ENCODE results near the gene EEF2K.

Gene EEF2K

DNA sequence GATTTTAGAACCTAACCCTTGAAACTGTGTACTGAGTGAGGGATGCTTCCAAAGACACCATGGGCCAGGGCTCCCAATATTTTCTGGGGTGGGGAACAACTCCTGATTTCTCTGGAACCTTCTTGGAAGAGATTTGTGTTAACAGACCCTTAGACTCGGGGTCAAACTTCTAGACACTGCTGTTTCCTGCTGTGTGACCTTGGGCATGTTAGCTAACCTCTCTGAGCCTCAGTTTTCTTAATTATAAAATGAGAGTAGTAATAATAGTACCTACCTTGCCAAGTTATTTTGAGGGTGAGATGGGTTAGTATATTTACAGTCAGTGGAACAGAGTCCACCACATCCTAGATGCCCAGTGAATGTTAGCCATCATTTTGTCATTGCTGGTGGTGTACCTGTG is 109.9 kb downstream of the EEF2K start:
- no peak for DNase-seq (ENCODE audit: low read depth, low spot score)

DNA sequence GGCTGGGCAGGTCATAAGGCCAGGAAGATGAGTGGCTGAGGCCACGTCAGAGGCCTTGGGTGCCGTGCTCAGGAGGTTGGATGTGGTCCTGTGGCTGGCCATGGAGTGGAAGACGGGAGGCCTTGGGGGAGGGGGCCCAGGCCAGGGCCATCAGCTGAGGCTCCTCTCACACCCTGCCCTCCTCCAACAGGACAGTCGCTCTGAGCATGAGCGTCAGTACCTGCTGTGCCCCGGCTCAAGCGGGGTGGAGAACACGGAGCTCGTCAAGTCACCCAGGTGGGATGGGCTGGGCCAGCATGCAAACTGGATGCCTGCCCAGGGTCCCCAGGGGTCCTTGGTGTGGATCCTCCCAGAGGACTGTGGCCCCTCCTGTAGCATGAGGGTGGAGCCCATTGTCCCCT is 110.3 kb downstream of the EEF2K start:
- DNase-seq (ENCODE audit: low read depth, low spot score): no peak

DNA sequence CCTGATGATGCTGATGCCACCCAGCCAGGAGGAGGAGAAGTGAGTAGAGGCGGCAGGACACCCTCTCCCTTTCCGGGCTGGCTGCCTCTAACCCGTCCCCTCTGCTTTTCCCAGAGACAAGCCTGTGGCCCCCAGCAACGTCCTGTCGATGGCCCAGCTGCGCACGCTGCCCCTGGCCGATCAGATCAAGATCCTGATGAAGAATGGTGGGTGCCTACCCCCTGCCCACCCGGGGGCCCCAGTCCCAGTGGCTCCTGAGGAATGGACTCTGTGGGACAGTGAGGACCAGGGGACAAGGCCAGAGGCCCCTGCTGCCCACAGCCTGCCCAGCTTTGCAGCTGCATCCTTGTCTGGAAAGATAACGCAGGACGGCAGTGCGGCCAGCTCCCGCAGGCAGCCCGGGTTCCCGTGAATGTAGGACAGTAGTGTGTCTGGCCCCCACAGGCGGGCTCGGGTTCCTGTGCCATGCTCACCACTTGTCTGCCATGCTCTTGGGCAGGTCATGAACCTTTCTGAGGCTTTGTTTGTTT is 111.0 kb downstream of the EEF2K start:
- DNase-seq (ENCODE audit: low read depth, low spot score): no peak

DNA sequence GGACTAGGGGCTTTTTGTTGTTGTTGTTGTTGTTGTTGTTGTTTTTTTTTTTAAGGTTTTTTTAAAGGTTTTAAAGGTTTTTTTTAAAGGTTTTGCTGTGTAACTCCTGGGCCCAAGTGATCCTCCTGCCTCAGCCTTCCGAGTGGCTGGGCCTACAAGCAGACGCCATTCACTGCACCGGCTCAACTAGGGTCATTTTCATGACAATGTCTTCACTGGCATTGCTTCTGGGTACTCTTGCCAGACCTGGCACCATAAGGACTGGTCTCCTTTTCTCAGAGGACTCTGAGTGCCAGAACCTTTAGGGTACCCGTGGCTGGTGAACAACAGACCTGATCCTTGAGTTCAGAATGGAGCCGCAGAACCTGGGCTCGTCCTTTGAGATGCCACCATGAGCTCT is 111.5 kb downstream of the EEF2K start:
- DNase-seq (ENCODE audit: low read depth, low spot score): no peak

DNA sequence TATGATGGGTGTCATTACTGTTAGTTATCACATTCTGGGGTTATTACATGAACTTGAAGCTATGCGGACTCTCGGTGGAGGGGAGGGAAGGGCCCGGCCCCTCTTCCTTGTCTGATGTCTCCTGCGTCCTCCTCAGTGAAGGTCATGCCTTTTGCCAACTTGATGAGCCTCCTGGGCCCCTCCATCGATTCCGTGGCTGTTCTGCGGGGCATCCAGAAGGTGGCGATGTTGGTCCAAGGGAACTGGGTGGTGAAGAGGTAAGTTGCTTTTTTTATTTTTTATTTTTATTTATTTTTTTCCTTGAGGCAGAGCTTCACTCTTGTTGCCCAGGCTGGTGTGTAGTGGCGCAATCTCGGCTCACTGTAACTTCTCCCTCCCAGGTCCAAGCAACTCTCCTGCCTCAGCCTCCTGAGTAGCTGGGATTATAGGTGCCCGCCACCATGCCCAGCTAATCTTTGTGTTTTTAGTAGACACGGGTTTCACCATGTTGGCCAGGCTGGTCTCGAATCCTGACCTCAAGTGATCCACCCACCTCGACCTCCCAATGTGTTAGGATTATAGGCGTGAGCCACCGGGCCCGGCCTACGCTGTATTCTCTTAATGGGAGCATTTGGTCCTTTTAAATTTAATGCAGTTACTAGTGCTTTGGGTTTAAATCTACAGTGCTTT is 112.7 kb downstream of the EEF2K start:
- peak; percentile 19 for DNase-seq (ENCODE audit: low read depth, low spot score)

DNA sequence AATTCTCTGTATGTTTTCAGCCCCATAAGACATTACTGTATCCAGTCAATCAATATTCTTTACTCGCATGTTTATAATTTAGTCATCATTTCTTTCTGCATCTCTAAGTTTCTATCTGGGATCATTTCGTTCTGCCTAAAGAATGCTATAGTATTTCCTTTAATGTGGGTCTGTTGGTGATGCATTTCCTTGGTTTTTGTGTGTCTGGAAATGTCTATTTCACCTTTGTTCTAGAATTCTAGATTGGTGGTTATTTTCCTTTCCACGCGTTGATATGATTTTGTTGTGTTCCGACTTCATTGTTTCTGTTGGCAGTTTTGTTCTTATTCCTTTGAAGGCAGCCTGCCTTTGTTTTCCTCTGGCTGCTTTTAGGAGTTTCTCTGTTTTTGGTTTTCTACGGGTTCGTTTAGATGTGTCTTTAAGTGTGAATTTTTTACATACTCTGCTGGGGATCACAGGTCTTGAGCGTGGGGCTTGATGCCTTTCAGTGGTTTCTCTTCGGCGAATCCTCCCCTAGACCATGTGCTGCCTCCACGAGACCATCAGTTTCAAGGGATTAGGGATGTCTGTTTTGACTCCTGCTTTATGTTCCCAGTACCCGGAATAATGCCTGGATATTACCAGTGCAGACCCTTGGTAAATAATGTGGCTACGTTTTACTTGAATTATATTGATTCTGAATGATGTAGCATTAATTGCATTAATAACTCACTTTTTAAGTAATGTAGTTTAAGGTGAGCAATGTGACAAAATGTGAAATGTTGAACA is 114.7 kb downstream of the EEF2K start:
- no peak for DNase-seq (ENCODE audit: low read depth, low spot score)

DNA sequence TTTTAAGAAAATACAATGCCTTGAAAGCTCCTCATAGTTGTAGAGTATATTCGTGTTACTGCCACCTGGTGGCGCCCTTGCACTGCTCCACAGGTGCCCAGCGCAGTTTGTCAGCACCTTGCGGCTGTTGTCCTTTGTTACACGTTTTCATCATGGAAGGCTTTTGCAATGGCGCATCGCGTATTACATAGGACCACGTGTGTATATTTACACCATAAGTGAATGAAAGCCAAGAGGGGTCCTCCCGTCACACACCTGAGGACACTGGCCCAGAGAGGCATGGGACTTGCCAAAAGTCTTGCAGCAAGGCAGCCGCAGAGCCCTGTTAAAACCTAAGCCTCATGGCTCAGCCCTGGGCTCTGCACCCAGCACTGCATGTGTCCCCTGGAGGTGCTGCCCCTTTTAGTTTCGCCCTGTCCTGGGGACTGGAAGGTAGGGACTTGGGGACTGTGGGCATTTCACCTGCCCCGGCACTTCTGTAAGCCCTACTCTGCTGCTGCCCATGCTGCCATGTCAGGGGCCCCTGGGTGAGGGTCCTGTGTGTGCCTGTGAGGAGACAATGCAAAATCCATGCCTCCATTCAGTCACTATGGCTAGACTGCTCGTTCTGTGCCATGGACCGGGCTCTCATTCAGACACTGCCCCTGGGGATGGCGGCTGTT is 115.4 kb downstream of the EEF2K start:
- peak; percentile 87 for DNase-seq (ENCODE audit: low read depth, low spot score)

DNA sequence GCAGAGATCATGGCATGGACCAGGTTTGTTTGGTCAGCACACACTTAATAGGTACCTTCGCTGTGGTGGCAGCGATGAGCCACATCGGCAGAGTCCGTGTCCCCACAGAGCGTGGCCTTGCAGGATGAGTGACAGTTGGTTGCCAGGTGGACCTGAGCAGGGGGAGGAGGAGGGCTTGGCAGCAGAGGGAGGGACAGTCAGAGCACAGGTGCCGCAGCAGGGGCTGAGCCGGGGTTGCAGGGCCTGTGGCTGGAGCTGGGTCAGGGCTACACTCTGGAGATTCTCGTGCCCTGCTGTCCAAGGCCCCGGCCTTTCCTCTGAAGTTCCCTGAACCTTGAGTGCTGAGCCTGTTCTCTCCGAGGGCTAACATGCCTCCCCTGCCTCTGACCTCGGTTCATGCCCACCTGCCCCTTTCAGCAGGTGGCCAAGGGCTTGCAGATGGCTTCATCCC is 116.0 kb downstream of the EEF2K start:
- no peak for DNase-seq (ENCODE audit: low read depth, low spot score)

DNA sequence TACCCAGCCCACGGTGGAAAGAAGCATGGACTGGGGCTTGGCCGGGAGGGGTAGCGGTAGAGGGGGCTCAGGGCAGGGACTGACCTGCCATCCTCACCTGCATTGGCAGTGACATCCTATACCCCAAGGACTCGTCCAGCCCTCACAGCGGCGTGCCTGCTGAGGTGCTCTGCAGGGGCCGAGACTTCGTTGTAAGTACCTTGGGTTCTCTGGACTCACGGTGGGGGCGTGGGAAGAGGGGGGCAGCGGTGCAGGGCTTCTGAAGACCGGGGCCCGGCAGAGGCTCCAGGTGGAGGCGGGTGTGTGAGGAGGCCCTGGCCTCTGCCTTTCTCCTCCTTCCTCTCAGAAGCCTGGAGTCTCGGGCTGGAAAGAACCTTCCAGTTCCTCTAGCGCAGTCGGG is 116.7 kb downstream of the EEF2K start:
- DNase-seq (ENCODE audit: low read depth, low spot score): no peak

DNA sequence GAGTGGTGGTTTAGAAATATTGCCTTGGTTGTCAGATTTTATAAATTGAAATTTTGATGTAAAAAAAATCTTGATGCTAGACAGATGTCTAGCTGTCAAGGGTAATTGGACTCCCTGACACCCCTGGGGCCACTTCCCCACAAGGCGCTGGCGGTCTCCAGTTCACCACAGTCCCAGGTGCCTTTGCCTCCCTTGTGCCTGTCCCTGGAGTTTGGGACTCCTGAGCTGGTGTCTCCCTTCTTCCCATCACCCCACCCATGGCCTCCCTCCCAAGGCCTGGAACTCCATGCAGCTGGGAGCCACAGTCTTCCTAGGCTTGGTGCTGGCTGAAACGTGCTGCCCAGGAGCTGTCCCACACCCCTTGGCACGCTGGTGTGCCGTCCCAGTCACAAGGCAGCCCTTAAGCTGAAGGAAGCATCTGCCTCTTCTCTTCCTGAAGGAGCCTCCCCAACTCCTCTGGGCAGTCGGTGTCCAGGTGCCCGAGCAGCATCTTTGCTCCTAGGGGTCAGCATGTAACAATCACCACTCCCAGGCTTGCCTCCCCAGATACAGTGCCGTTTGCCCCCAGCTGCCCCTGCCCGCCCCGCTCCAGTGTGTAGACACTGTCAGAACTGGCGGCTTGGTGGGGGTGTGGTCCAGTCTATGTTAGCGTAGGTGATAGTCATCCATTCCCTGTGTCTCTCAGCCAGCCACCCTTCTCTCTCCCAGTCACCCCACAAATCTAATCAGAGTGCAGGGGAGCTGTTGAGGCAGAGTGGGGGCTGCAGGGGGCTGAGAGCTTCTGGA is 117.3 kb downstream of the EEF2K start:
- DNase-seq (ENCODE audit: low read depth, low spot score): no peak

DNA sequence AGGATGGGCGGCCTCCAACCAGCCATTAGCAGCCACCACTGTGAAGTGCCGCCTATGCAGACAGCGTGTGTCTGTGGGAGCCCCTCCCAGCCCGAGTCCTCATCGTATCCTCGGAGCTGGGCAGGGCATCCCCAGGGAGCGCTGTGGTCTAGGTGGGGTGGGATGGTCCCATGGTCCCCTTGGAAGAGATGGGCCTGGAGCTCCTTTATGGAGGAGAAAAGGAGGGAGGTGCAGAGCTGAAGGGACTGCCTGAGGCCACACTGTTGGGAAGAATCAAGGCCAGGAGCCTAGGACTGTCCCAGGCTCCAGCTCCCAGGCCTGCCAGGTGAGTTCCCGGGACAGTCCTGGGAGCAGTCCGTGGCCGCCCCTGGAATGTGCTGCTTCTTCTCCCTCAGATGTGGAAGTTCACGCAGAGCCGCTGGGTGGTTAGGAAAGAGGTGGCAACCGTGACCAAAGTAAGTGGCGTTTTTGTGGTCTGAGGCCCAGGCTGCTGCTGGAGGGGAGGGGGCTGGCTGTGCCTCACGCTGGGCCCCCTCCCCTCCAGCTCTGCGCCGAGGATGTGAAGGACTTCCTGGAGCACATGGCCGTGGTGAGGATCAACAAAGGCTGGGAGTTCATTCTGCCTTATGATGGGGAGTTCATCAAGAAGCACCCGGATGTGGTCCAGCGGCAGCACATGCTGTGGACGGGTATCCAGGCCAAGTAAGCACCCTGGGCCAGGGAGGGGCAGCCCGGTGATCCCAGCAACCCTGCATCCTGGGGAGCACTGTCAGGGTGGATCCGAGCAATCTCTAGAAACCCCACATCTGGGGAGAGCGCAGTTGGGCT is 118.1 kb downstream of the EEF2K start:
- no peak for DNase-seq (ENCODE audit: low read depth, low spot score)

DNA sequence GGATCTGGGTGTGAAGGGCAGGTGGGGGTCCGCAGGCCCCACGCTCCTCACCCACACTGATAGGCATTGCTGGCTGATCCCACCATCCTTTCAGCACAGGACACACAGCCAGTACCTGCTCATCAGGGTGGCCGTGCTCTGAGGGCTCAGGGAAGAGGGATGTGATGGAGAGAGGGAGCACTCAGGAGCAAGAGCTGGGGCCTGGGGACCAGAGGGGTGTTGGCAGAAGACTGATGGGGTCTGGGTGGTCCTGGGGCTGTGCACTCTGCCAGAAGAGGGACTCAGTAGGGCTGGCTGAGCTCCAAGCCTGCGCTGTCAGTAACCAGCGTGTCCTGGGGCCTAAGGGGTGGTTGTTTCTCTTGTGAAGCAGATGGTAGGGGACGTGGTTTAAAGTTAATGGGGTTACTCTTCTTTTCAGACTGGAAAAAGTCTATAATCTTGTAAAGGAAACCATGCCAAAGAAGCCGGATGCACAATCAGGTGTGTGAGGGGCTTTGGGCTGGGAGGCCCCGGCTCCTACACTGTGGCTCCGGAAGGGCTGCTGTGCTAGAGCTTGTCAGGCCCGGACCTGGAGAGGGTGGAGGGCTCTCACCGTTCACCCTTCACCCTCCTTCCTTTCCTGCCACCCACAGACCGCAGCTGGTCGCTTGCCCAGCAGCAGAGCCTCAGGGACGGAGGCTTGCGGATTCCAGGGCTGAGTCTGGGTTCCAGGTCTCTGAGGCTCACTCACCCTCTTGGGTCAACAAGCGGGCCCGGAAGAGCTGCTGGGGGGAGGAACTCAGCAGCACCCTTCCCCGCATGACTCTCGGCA is 118.9 kb downstream of the EEF2K start:
- no peak for DNase-seq (ENCODE audit: low read depth, low spot score)

DNA sequence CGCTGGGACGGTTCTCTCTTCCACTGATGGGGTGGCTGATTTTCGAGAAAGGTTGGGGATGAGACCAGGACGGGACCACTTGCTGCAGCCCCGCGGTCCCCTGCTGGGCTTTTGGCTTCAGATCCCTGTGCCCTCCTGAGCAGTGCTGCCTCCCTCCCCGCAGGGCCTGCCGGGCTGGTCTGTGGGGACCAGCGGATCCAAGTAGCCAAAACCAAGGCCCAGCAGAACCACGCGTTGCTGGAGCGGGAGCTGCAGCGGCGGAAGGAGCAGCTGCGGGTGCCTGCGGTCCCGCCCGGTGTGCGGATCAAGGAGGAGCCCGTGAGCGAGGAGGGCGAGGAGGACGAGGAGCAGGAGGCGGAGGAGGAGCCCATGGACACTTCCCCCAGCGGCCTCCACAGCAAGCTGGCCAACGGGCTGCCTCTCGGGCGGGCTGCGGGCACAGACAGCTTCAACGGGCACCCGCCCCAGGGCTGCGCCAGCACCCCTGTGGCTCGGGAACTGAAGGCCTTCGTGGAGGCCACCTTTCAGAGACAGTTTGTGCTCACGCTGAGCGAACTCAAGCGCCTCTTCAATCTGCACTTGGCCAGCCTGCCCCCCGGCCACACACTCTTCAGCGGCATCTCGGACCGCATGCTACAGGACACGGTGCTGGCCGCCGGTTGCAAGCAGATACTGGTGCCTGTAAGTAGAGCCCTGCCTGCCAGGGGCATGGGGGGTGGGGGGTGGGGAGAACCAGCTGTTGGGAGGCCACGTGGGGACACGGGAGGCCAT is 119.7 kb downstream of the EEF2K start:
- DNase-seq (ENCODE audit: low read depth, low spot score): no peak

DNA sequence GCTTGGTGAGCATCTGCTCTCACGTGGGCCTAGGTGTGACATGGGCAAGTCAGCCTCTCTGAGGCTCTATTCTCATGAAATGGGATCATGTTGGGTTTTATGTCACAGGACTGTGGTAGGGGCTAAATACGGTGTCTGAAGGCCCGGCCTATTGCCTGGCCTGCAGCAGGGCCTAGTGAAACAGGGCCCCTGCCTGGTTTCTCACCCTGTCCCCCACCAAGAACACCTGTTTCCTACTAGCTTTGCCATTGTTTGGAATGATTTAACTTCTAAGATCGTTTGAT is 120.2 kb downstream of the EEF2K start:
- DNase-seq (ENCODE audit: low read depth, low spot score): no peak

DNA sequence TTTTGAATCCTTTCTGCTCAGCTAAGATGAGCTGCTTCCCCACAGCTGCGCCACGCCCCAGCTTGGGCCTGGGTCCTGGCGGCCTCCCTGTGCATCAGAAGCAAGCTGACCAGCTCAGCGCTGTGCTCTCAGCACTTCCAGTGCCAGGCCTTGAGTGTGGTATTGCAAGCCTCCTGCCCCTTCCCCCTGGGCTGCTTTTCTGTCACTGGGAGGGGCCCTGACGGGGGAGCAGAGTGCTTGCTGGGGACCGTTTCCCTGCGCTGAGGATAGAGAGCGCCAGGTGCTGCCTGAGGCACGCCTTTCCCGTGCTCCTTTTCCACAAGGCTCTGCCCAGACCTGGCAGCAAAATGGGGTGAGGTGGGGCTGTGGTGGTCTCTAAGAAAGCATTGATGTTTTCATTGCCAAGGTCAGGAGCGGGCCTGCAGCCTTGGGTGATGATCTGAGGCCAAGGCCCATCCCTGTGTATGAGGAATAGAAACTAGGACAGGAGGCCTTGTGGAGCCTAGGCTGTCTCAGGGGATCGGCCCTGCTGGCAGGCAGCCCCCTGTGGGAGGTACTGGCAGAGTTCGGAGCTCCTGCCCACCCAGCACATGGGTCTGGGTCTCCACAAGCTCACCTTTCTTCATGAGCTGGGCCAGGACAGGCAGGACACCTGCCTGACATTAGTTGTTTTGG is 120.8 kb downstream of the EEF2K start:
- DNase-seq (ENCODE audit: low read depth, low spot score): no peak

DNA sequence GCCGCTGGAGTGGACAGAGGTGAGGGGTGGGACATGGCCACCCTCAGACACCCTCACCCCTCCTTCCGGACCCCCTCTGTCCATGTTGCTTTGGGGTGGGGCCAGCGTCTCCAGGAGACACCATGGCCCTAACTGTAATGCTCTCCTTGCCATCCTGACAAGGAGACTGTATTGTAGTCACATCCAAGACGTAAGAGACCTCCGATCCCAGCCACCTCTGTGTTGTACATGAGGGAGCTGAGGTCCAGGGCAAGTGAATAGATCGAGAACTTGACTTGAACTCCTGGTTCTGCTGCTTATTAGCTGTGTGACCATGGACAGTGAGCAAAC is 121.3 kb downstream of the EEF2K start:
- DNase-seq (ENCODE audit: low read depth, low spot score): no peak

DNA sequence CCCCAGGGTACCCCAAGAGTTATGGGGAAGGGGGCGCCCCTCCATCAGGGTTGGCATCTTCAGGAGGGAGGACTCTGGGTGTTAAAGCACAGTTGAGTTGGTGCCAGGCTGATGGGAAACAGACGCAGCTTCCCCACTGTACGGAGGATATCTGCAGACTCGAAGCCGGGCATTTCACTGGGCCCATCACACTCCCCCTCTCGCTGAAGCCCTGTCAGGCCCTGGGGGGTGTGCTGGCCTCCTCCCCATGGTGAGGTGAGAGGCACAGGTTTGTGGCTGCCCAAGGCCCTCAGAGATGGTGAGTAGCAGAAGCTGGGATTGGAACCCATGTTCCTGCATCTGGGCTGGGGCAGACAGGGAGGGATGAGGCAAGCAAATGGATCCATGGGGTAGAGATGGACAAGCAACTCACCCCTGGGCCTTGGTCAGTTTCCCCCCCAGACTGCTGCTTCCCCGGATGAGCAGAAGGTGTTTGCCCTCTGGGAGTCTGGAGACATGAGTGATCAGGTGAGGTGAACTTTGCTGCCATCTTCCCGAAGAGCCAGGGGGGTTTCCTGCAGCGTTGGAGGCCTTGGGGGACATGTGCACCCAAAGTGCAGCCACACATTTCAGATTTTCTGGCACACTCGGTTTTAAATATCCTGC is 122.1 kb downstream of the EEF2K start:
- DNase-seq (ENCODE audit: low read depth, low spot score): no peak

DNA sequence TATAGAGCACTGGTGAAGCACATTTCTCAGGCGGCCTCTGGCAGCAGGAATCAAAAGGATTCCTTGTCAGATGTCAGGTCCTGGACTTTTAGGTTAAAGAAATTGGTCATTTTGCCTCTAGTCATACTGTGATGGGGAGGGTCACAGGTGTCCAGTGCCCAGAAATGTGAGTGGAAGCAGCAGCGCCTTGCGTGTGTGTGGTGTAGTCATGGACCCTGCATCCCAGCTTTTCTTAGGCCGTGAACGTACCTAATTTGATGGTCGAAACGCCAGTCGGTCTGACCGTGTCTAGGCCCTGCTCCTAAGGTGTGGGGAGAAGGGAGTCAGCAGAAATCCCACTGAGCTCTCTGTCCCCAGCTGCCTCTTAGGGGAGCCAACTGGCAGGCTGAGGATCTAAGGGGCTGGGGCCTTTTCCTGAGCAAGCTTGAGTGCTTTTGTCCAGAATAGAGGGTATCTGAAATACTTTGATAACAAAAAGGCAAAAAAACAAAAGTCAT is 123.2 kb downstream of the EEF2K start:
- DNase-seq (ENCODE audit: low read depth, low spot score): no peak

All from astrocyte of the hippocampus (primary cell).